ENCODE measurements around the gene RPS15. TPM values are rescaled to one million over a fixed set of nuclear protein-coding genes. Genes with fewer than 3 reads are reported as not detected.
A peak's percentile ranks its signal among the peaks of the same experiment; 100 is the strongest.

Gene RPS15
- total RNA-seq, 2 donors from 2014 or later = 2,008 to 2,166 TPM

GRCh38 chr19:1401889-1402217 lies 36.3 kb upstream of the RPS15 start:
- H3K27ac ChIP-seq = peak overlapping the region in 3 of 4 donors; percentile 75 to 87 (median 86)
- H3K4me1 ChIP-seq = peaks cover 60% of the 10 kb centered on the region
- no peaks in the 10 kb centered on the region for H3K36me3 ChIP-seq (replicated peaks in 1 of 2; ENCODE audit: insufficient read depth in 1 of 2, low read depth in 2 of 2)
- no peaks in the 10 kb centered on the region for H3K27me3 ChIP-seq
- no peak overlapping the region for H3K4me3 ChIP-seq
- intact Hi-C loops (cut with DNase I) = no loop called here
- ATAC-seq (no peak), DNase-seq (no peak)
- TF ChIP-seq POLR2A (IDR thresholded peaks at IDR 0.05) (no peak), CTCF (IDR thresholded peaks at IDR 0.05) (no peak)
- no peaks in the 10 kb centered on the region for H3K9me3 ChIP-seq
- WGBS, 2 donors = 54 to 59% methylated on average over 11 of the region's 11 CpGs

GRCh38 chr19:1402411-1403070 lies 35.7 kb upstream of the RPS15 start:
- intact Hi-C loops (cut with DNase I) = no loop called here
- Histone ChIP-seq H3K27me3 (no peaks in the 10 kb centered on the region), H3K4me3 (no peak overlapping the region), H3K27ac (no peak overlapping the region), H3K36me3 (replicated peaks in 1 of 2; ENCODE audit: insufficient read depth in 1 of 2, low read depth in 2 of 2) (no peaks in the 10 kb centered on the region), H3K9me3 (no peaks in the 10 kb centered on the region), H3K4me1 (peaks cover 56% of the 10 kb centered on the region)
- DNase-seq (no peak), ATAC-seq (no peak)
- no peak for TF ChIP-seq POLR2A (IDR thresholded peaks at IDR 0.05)
- no peak for TF ChIP-seq CTCF (IDR thresholded peaks at IDR 0.05)
- WGBS, 2 donors = 46 to 56% methylated on average over 7 to 23 of the region's 25 CpGs

GRCh38 chr19:1406774-1407527 lies 31.2 kb upstream of the RPS15 start:
- peak; percentile 99 to 100 (median 99) for DNase-seq
- Histone ChIP-seq H3K9me3 (no peaks in the 10 kb centered on the region), H3K36me3 (replicated peaks in 1 of 2; ENCODE audit: insufficient read depth in 1 of 2, low read depth in 2 of 2) (no peaks in the 10 kb centered on the region), H3K27ac (peak overlapping the region; percentile 85 to 95 (median 94)), H3K4me1 (peaks cover 60% of the 10 kb centered on the region), H3K4me3 (peak overlapping the region in 1 of 2 donors; percentile 19), H3K27me3 (no peaks in the 10 kb centered on the region)
- WGBS, 2 donors = 1 to 3% methylated on average over 10 to 71 of the region's 72 CpGs
- intact Hi-C loops (cut with DNase I) = loop anchor here (5.0 kb wide), 1 partner anchor 135 kb away; no protein-coding TSS in a partner anchor
- TF ChIP-seq POLR2A (IDR thresholded peaks at IDR 0.05) (peak in 2 of 3 donors; percentile 37 to 45), CTCF (IDR thresholded peaks at IDR 0.05) (peak in 6 of 7 experiments; percentile 15 to 65 (median 45))
- peak; percentile 89 for ATAC-seq

- intact Hi-C loops (cut with DNase I) = loop anchor here (5.0 kb wide), 1 partner anchor 135 kb away; no protein-coding TSS in a partner anchor
- no peaks in the 10 kb centered on the region for H3K36me3 ChIP-seq (replicated peaks in 1 of 2; ENCODE audit: insufficient read depth in 1 of 2, low read depth in 2 of 2)
- H3K27me3 ChIP-seq = no peaks in the 10 kb centered on the region
- no peaks in the 10 kb centered on the region for H3K9me3 ChIP-seq
- H3K4me3 ChIP-seq = peak within 1 kb of the TSS; percentile 67 to 90
- 0 to 1% methylated on average over 5 to 107 of the region's 121 CpGs for WGBS, 2 donors
- peaks cover 60% of the 10 kb centered on the region for H3K4me1 ChIP-seq
- ATAC-seq (peak; percentile 33), DNase-seq (peak in 1 of 4 donors; percentile 50)
- TF ChIP-seq POLR2A (IDR thresholded peaks at IDR 0.05) = no peak
- no peak for TF ChIP-seq CTCF (IDR thresholded peaks at IDR 0.05)
- peak within 1 kb of the TSS; percentile 93 to 95 (median 94) for H3K27ac ChIP-seq
Measured at GRCh38 chr19:1407528-1408299, 30.5 kb upstream of the RPS15 start, which contains the start of gene DAZAP1. TSS of gene DAZAP1 (plus strand) at chr19:1407586. CDS start at chr19:1407774, 188 bp downstream.

Data from body of pancreas (tissue), 4 donors.